Activated naive CD4-positive, alpha-beta T cell treated with Interleukin-2 at 50 U/mL for 16 hours (primary cell): ENCODE measurements around the gene ZNF583.

ENCODE experiments used
- DNase-seq: peaks from one replicate; pipeline ENCODE4 v3.0.0-alpha.2; 2020

Gene ZNF583

DNA sequence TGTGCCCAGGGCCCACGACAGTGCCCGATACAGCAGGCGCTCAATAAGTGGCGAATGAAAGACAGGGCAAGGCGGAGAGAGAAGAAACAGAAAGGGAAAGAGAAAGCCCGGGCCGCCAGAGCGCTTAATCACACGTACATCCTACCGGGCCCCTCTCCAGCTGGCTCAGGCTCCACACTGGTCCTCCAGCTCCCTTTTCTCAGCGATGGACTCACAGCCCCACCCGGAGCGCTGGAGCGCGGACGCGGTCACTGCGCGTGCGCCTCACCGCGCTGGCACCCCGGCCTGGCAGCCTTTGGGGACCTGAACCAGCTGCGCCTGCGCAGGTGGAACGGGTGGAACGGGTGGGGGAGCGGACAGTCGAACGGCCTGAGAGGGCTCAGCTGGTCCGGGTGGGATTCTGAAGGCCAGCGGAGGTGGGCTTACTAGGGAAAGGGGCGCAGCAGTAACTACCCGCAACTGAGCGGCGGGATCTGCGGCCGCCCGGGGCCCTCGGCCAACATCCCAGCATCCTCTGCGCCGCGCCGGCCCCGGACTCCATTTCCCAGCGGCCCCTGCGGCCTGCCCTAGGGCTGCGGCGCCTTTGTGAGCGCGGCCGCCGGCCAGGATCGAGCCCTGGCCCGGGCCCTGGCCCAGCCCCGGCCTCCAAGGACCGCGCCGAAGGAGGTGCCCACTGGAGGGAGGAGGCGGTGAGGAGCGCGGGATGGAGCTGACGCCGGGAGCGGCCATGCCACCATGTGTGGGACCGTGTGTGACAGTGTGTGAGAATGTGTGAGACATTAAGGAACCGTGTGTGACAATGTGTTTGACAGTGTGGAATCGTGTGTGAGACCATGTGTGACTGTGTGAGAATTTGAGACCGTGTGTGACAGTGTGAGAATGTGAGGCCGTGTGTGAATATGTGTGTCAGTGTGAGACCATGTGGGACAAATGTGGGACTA is at the start of gene ZNF583:
Gene ZNF583 (plus strand): TSS at position 569 of the 941 bp plus-strand sequence. CDS start 2,783 bp downstream, outside the sequence.
- DNase-seq, result peak; percentile 91

DNA sequence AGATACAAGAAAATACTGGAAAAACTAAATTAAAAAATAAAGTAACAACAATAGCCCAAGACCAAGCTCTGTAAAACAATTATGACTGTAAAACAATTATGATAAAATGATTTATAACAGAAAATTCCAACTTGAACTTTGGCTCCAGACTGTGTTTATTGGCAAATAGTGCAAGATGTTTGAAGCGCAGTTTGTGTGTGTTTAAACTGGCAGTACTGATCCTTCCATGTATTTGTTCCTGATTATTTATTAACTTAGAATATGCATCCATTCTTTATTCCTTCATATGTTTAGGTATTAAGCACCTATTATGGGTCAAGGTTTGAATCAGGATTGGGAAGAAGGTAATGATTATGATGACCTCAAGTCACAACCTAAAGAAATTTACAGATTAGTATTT is 48.6 kb upstream of the ZNF583 start:
- DNase-seq, result no peak

DNA sequence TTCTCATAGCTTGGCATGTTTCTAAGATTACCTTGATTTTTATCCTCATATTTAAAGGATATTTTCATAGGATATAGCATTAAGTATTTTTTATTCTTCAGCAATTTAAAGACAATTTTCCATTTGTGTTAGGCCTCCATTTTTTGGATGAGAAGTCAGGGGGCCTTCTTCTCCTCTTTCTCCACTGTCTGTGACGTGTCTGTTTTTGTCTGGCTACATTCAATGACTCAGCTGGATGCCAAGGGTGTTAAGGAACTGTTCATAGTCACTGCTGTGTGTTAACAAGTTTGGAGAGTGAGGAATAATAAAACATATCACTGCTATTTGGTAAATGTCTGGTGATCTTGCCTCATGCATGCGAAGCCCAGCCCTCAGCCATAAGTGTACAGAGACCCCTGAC is 47.2 kb upstream of the ZNF583 start:
- no peak for DNase-seq

GRCh38 chr19:56360841-56361240 is 43.3 kb upstream of the ZNF583 start:
- no peak for DNase-seq

GRCh38 chr19:56367829-56368711 is 36.1 kb upstream of the ZNF583 start:
- DNase-seq, result peak; percentile 67

- DNase-seq, result no peak
These were observed 34.1 kb upstream of the ZNF583 start for GRCh38 chr19:56369886-56370676.

GRCh38 chr19:56372281-56372680 is 31.9 kb upstream of the ZNF583 start:
- no peak for DNase-seq

- no peak for DNase-seq
These were observed 26.8 kb upstream of the ZNF583 start for GRCh38 chr19:56377105-56377924.

GRCh38 chr19:56383826-56384605 is 20.1 kb upstream of the ZNF583 start:
- DNase-seq, result no peak

DNA sequence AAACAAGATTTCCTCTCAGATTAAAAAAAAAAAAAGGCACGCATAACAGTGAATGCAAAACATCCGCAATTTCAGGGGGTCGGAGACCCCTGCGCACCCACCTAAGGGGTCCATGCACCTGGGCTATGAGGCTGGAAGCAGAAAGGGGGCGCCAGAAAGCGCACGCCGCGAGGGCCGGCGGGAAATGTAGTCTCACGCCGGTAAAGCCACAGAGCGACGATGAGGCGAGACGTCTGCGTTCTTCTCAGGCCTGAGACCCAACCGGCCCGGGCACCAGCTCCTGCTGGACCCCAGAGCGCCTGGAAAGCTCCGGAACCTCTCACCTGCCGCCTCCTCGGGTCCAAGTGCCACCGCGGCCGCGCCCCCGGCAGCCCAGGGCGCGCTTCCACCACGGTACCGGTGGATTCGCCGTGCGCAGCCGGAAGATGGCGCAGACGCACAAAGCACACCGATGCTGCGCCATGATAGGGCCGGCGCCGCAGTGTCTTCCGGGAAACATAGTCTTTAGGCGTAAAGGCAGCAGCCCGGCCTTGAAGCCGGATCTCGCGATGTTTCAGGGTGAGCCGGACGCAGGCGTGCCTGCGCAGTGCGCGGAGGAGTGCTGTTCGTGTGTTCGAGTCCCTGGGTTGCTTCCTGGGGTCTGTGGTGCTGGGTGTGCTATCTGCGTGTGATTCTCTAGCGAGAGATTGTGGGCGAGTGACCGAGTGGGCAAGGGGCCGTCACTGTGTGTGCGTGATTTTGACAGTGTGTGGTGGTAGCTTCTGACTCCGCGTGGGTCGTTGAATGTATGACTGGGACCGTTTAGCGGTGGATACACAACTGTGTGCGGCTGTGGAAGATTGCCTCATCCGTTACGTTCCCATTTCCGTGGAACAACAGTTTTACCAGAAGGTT is 10.8 kb upstream of the ZNF583 start, which contains the start of gene ZNF582:
Gene ZNF582 (minus strand): TSS at position 416 of the 894 bp plus-strand sequence. CDS start 1,782 bp downstream, outside the sequence.
- DNase-seq, result peak; percentile 90

- no peak for DNase-seq
These were observed 5.3 kb upstream of the ZNF583 start for GRCh38 chr19:56398809-56399208.

- no peak for DNase-seq
These were observed 3.6 kb upstream of the ZNF583 start for GRCh38 chr19:56400485-56400884.

DNA sequence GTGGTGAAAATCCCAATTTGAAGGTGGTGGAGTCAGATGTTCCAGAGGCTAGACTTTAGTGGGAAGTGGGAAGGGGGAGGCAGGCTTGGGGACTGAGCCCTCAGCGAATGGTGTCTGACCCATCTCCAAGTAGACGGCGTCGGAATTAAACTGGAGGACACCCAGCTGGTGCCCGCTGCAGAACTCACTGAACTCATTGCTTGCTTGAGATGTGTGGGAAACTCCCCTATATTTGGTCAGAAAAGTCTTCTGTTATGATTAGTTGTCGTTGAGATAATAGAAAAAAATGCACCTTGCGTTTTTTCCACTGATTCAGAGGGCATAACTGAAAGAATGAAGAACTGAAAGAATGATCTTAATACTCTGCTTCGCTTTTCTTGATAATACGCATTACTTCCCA is 871 bp upstream of the ZNF583 start:
- DNase-seq, result peak; percentile 20

GRCh38 chr19:56404705-56405056 is 549 bp downstream of the ZNF583 start:
- DNase-seq, result peak; percentile 14

DNA sequence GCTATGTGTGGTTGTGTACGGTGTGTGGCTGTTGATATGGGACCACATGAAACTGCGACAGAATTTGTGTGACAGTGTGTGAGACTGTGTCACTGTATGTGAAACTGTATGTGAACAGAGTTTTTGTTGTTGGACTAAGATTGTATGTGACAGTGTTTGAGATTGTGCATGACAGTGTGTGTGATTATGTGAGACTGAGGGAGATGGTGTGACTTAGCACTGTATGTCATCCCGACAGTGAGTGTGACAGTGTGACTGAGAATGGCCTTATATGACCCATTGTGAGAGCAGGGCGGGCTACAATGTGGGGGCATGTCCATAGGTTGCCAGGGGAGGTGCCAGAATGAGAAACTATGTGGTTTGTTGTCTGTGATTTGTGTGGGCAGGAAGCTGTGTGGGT is 930 bp downstream of the ZNF583 start:
- no peak for DNase-seq

DNA sequence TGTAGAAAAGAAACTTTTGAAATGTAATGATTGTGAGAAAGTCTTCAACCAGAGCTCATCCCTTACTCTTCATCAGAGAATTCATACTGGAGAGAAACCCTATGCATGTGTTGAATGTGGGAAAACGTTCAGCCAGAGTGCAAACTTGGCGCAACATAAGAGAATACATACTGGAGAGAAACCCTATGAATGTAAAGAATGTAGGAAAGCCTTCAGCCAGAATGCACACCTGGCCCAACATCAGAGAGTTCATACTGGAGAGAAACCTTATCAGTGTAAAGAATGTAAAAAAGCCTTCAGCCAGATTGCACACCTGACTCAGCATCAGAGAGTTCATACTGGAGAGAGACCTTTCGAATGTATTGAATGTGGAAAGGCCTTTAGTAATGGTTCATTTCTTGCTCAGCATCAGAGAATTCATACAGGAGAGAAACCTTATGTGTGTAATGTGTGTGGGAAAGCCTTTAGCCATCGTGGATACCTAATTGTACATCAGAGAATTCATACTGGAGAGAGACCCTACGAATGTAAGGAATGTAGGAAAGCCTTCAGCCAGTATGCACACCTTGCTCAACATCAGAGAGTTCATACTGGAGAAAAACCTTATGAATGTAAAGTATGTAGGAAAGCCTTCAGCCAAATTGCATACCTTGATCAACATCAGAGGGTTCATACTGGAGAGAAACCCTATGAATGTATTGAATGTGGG is 19.3 kb downstream of the ZNF583 start:
- DNase-seq, result no peak

GRCh38 chr19:56423985-56424353 is 19.8 kb downstream of the ZNF583 start:
- no peak for DNase-seq

- DNase-seq, result no peak
These were observed 37.2 kb downstream of the ZNF583 start for GRCh38 chr19:56441206-56441792.

- DNase-seq, result no peak
These were observed 70.2 kb downstream of the ZNF583 start for GRCh38 chr19:56474308-56474707.
